K562 (cell line): ENCODE measurements around the gene CENPH. TPM values are rescaled to one million over a fixed set of nuclear protein-coding genes. Genes with fewer than 3 reads are reported as not detected.
A peak's percentile ranks its signal among the peaks of the same experiment; 100 is the strongest.

Experiments
- ATF4 ChIP-seq: fragments of 450-650 bp; formaldehyde crosslinking; IDR thresholded peaks from 2 replicates; pipeline ENCODE4 v1.4.0; 2022; ENCODE audit warnings: mild to moderate bottlenecking, moderate library complexity
- HDAC6 ChIP-seq: IDR thresholded peaks from 2 replicates; pipeline ENCODE4 v1.6.1; 2012; ENCODE audit warnings: low read depth, mild to moderate bottlenecking, control low read depth, inconsistent platforms, low read length, moderate library complexity
- HNRNPLL ChIP-seq: fragments of 200-400 bp; formaldehyde crosslinking; IDR thresholded peaks from 2 replicates; pipeline ENCODE4 v1.6.1; 2017; ENCODE audit warnings: low read length, low read depth, mild to moderate bottlenecking; ENCODE audit not compliant: poor library complexity, severe bottlenecking
- HOXB6 ChIP-seq: fragments of 250-450 bp; sonication (Bioruptor Pico); IDR thresholded peaks from 2 replicates; pipeline ENCODE4 v1.5.1; 2022; ENCODE audit warnings: mild to moderate bottlenecking, borderline replicate concordance
- NFATC3 ChIP-seq: fragments of 450-650 bp; IDR thresholded peaks from 2 replicates; pipeline ENCODE4 v1.6.1; 2017; ENCODE audit warnings: mild to moderate bottlenecking
- NR2C1 ChIP-seq, 2 experiments: fragments of 450-650 bp; IDR thresholded peaks; 2 replicates each; pipeline ENCODE4 v1.6.1; 2017; ENCODE audit warnings: mild to moderate bottlenecking in 2 of 2, antibody characterized with exemption in 1 of 2, inconsistent platforms in 1 of 2, missing compliant biosample characterization in 1 of 2, missing genetic modification characterization in 1 of 2
- PKNOX1 ChIP-seq: fragments of 450-650 bp; IDR thresholded peaks from 2 replicates; pipeline ENCODE4 v1.6.1; 2016
- POU5F1 ChIP-seq: fragments of 150-350 bp; IDR thresholded peaks from 2 replicates; pipeline ENCODE4 v1.6.1; 2014; ENCODE audit warnings: borderline replicate concordance, low read length, low read depth, mild to moderate bottlenecking; ENCODE audit not compliant: partially characterized antibody
- SIRT6 ChIP-seq: IDR thresholded peaks from one replicate; pipeline ENCODE4 v1.6.1; 2012; ENCODE audit warnings: low read depth, mild to moderate bottlenecking, control low read depth, inconsistent platforms, low read length, moderate library complexity
- TAF7 ChIP-seq: fragments of 450-650 bp; IDR thresholded peaks from 2 replicates; pipeline ENCODE4 v1.6.1; 2016; ENCODE audit warnings: missing genetic modification characterization, missing compliant biosample characterization
- TAF9B ChIP-seq: fragments of 450-650 bp; IDR thresholded peaks from 2 replicates; pipeline ENCODE4 v1.6.1; 2018; ENCODE audit warnings: mild to moderate bottlenecking; ENCODE audit not compliant: partially characterized antibody
- XRCC3 ChIP-seq: fragments of 450-650 bp; IDR thresholded peaks from 2 replicates; pipeline ENCODE4 v1.6.1; 2017; ENCODE audit warnings: mild to moderate bottlenecking, moderate library complexity
- ZBTB8A ChIP-seq: fragments of 450-650 bp; IDR thresholded peaks from 2 replicates; pipeline ENCODE4 v1.6.1; 2018; ENCODE audit warnings: mild to moderate bottlenecking, moderate library complexity; ENCODE audit not compliant: partially characterized antibody
- ZNF445 ChIP-seq: fragments of 250-450 bp; sonication (Bioruptor Pico); IDR thresholded peaks from 2 replicates; pipeline ENCODE4 v1.4.0; 2020; ENCODE audit warnings: low read depth, mild to moderate bottlenecking, moderate library complexity
- ZNF449 ChIP-seq: fragments of 250-450 bp; sonication (Bioruptor Pico); IDR thresholded peaks from 2 replicates; pipeline ENCODE4 v1.8.0; 2022; ENCODE audit warnings: moderate library complexity, mild to moderate bottlenecking, inconsistent platforms
- ZNF586 ChIP-seq: fragments of 450-650 bp; formaldehyde crosslinking; conservative IDR thresholded peaks from 2 replicates; pipeline ENCODE4 v1.4.0; 2020; ENCODE audit warnings: mild to moderate bottlenecking, moderate library complexity
- ZNF76 ChIP-seq: fragments of 250-450 bp; sonication (Bioruptor Pico); IDR thresholded peaks from 2 replicates; pipeline ENCODE4 v1.4.0; 2020; ENCODE audit warnings: mild to moderate bottlenecking, moderate library complexity, borderline replicate concordance
- ZZZ3 ChIP-seq: fragments of 450-650 bp; IDR thresholded peaks from 2 replicates; pipeline ENCODE4 v1.6.1; 2016; ENCODE audit warnings: antibody characterized with exemption, mild to moderate bottlenecking, moderate library complexity
- polyA plus RNA-seq, 8 experiments: library from polyadenylated mRNA; depleted of rRNA in 4 of 8; stranded (reverse) in 5 of 8; unstranded in 3 of 8; fragments of >200 nt; fragmentation: Nextera tagmentation in 2 of 8; fragmentation: Illumina TruSeq in 1 of 8; extraction: Ambion mirVana in 2 of 8; extraction: Trizol in 1 of 8; gene quantifications; 2 replicates each; pipeline versions ENCODE4 v1.2.1 to v1.2.3, GENCODE V29; 2011 to 2014; ENCODE audit warnings: inconsistent platforms in 1 of 8, missing spikeins in 1 of 8
- total RNA-seq, 7 experiments: library from RNA; depleted of rRNA in 6 of 7; stranded (reverse); fragments of >200 nt in 6 of 7; fragmentation: Illumina TruSeq in 2 of 7; extraction: Trizol in 2 of 7; gene quantifications; 2 replicates each; pipeline versions ENCODE4 v1.2.1 to v1.2.3, GENCODE V29; 2011 to 2021; ENCODE audit warnings: low replicate concordance in 1 of 7
- TF ChIP-seq, protein P1 (sequence below): sonication (generic); formaldehyde crosslinking; IDR thresholded peaks from 2 replicates; pipeline ENCODE4 v1.5.0; 2020; ENCODE audit warnings: missing genetic modification reagents
- TF ChIP-seq, protein P2 (sequence below): fragments of 450-650 bp; IDR thresholded peaks from 2 replicates; pipeline ENCODE4 v1.7.1; 2018; ENCODE audit warnings: mild to moderate bottlenecking, low read depth; ENCODE audit not compliant: partially characterized antibody

CENPH gene
- total and polyA plus RNA-seq, 9 of the 15 experiments (the other 6 are each of a cell fraction or from before 2014, with no cell fraction given), result 10.5 to 124 (median 74.9) TPM

DNA sequence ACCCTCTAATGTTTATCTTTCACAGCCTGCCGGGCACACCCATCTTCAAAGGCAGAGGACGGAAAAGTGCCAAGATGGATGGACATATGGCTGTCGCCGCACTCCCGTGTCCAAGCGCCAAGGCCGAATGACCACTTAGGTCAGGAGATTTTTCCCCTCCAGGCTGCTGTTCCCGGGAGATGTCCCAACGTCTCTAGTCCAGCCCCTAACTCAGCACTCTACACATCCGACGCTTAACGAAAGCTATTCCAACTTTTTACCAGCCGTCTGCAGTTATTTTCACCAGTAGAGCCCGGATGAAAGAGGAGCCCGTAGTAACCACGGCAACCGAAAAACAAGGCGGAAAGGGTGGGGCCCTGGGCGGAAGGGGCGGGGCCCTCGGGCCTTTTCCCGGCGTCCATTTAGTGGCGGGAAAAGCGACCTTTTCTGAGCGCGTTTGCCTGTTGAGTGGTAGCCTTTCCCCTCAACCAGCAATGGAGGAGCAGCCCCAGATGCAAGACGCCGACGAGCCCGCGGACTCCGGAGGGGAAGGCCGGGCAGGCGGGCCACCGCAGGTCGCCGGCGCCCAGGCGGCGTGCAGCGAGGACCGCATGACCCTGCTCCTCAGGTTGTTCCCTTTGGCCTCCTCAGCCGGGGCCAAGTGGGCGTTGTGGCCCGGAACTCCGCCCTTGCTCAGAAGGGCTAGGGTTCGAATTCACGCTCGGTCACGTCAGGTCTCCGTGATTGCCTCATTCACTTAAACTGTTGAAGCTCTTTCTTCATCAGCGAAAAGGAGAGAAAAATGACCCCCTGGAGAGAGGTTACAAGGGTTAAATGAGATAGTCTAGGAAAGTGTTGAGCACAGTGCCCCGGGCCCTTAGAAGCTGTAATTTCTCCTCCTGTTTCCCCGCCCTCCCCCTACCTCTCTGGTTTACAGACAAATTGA, at the start of gene CENPH (continued):
- no peak; the same call in 1 of the 2 replicates for TF ChIP-seq PKNOX1
- no peak for TF ChIP-seq ATF4
- no peak for TF ChIP-seq NFATC3
- TF ChIP-seq HDAC6, result no peak
- no peak for TF ChIP-seq ZBTB8A
- no peak for TF ChIP-seq ZNF76 (CRISPR knock-in tag)
- TF ChIP-seq, protein P1, sequence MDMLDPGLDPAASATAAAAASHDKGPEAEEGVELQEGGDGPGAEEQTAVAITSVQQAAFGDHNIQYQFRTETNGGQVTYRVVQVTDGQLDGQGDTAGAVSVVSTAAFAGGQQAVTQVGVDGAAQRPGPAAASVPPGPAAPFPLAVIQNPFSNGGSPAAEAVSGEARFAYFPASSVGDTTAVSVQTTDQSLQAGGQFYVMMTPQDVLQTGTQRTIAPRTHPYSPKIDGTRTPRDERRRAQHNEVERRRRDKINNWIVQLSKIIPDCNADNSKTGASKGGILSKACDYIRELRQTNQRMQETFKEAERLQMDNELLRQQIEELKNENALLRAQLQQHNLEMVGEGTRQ (CRISPR knock-in tag), result no peak
- no peak for TF ChIP-seq POU5F1
- TF ChIP-seq ZNF445 (CRISPR knock-in tag), result no peak
- TF ChIP-seq ZNF449 (CRISPR knock-in tag), result no peak
- peak; percentile 88 for TF ChIP-seq HNRNPLL
- no peak for TF ChIP-seq HOXB6
- no peak for TF ChIP-seq ZZZ3
- peak; percentile 64 for TF ChIP-seq TAF9B
- no peak for TF ChIP-seq ZNF586 (CRISPR knock-in tag)
- no peak for TF ChIP-seq XRCC3
- no peak for TF ChIP-seq TAF7 (tag)
- TF ChIP-seq, protein P2, sequence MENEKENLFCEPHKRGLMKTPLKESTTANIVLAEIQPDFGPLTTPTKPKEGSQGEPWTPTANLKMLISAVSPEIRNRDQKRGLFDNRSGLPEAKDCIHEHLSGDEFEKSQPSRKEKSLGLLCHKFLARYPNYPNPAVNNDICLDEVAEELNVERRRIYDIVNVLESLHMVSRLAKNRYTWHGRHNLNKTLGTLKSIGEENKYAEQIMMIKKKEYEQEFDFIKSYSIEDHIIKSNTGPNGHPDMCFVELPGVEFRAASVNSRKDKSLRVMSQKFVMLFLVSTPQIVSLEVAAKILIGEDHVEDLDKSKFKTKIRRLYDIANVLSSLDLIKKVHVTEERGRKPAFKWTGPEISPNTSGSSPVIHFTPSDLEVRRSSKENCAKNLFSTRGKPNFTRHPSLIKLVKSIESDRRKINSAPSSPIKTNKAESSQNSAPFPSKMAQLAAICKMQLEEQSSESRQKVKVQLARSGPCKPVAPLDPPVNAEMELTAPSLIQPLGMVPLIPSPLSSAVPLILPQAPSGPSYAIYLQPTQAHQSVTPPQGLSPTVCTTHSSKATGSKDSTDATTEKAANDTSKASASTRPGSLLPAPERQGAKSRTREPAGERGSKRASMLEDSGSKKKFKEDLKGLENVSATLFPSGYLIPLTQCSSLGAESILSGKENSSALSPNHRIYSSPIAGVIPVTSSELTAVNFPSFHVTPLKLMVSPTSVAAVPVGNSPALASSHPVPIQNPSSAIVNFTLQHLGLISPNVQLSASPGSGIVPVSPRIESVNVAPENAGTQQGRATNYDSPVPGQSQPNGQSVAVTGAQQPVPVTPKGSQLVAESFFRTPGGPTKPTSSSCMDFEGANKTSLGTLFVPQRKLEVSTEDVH, result peak; percentile 100
- TF ChIP-seq NR2C1 (IDR thresholded peaks at IDR 0.05), result peak; percentile 80
- TF ChIP-seq NR2C1 (tag; IDR thresholded peaks at IDR 0.05), result peak; percentile 67
- TF ChIP-seq SIRT6, result no peak
